K562 (cell line): ENCODE results near the gene TBL1XR1. TPM values are rescaled to one million over a fixed set of nuclear protein-coding genes. Genes with fewer than 3 reads are reported as not detected.

ENCODE experiments used
- ATAC-seq: fragments of 200-7000 bp; cut with Tn5 transposase; 3 replicates; pipeline ENCODE4 v1.9.1; 2020; ENCODE audit warnings: moderate library complexity
- BruUV-seq: library from RNA; stranded (reverse); fragments of 400-500 nt; replicated peaks from 2 replicates; lab custom pipeline; 2021; lab: Mats Ljungman, UMichigan
- CTCF ChIA-PET: fragments of 300-600 bp; formaldehyde crosslinking; extraction: SDS; loops from one replicate; lab custom pipeline; 2021; ENCODE audit warnings: low intra/inter-chr PET ratio; lab: Yijun Ruan, JAX
- POLR2A ChIA-PET: fragments of 300-600, 350-650 bp; sonication (Branson Sonifier 250); formaldehyde crosslinking; extraction: SDS; loops from one replicate; lab custom pipeline; 2021; ENCODE audit warnings: antibody characterized with exemption, inconsistent platforms; lab: Yijun Ruan, JAX
- DNase-seq, 4 experiments: peaks; one replicate each; pipeline versions ENCODE4 v3.0.0 to v3.0.0-alpha.2; 2011 to 2018; ENCODE audit warnings: low spot score in 3 of 4, mixed read lengths in 3 of 4; ENCODE audit errors: extremely low read depth in 1 of 4
- FAIRE-seq: peaks from 2 replicates; lab custom pipeline; 2011; peaks lifted over from hg19 to GRCh38; lab: Jason Lieb, UNC
- H2AFZ ChIP-seq: 2 replicates; pipeline ENCODE4 v1.6.0; 2011; ENCODE audit warnings: low read depth, low read length, control low read depth, inconsistent platforms
- H3K27ac ChIP-seq: fragments of 200-600 bp; 3 replicates; pipeline ENCODE4 v1.8.0; 2011; ENCODE audit warnings: low read depth, mild to moderate bottlenecking, control low read depth, inconsistent platforms, low read length, moderate library complexity, mixed read lengths; ENCODE audit errors: extremely low read depth
- H3K27me3 ChIP-seq, 2 experiments: fragments of 300-600 bp in 1 of 2; 2 replicates in 1 of 2; 3 replicates in 1 of 2; pipeline versions ENCODE4 v1.6.0 to v1.8.0; 2011; ENCODE audit warnings: inconsistent platforms in 2 of 2, low read length in 2 of 2, mild to moderate bottlenecking in 1 of 2, mixed read lengths in 1 of 2, moderate library complexity in 1 of 2; ENCODE audit not compliant: control insufficient read depth in 2 of 2, insufficient read depth in 2 of 2
- H3K36me3 ChIP-seq: fragments of 300-600 bp; 3 replicates; pipeline ENCODE4 v1.8.0; 2011; ENCODE audit warnings: mild to moderate bottlenecking, low read length, inconsistent platforms; ENCODE audit not compliant: control insufficient read depth, insufficient read depth
- H3K4me1 ChIP-seq, 2 experiments: fragments of 200-600 bp in 1 of 2; replicated peaks in 1 of 2; 2 replicates in 1 of 2; 3 replicates in 1 of 2; pipeline versions ENCODE4 v1.5.1 to v1.8.0; 2011; ENCODE audit warnings: inconsistent platforms in 2 of 2, low read length in 2 of 2, mild to moderate bottlenecking in 1 of 2, mixed read lengths in 1 of 2, moderate library complexity in 1 of 2; ENCODE audit not compliant: control insufficient read depth in 2 of 2, insufficient read depth in 2 of 2
- H3K4me2 ChIP-seq: 2 replicates; pipeline ENCODE4 v1.6.1; 2011; ENCODE audit warnings: low read length, control low read depth, inconsistent platforms, mixed read lengths; ENCODE audit not compliant: insufficient read depth
- H3K4me3 ChIP-seq: fragments of 200-600 bp; sonication (generic), shearing (Covaris generic); 2 replicates; pipeline ENCODE4 v1.5.1; 2016; ENCODE audit warnings: control low read depth, inconsistent platforms
- H3K79me2 ChIP-seq: fragments of 200-600 bp; 3 replicates; pipeline ENCODE4 v1.8.0; 2011; ENCODE audit warnings: low read length, inconsistent platforms; ENCODE audit not compliant: control insufficient read depth, insufficient read depth
- H3K9ac ChIP-seq, 2 experiments: 2 replicates each; pipeline versions ENCODE4 v1.6.0 to v1.6.1; 2011; ENCODE audit warnings: low read depth in 2 of 2, low read length in 2 of 2, control low read depth in 1 of 2, inconsistent platforms in 1 of 2, mild to moderate bottlenecking in 1 of 2, mixed read lengths in 1 of 2; ENCODE audit not compliant: insufficient read depth in 1 of 2
- H3K9me1 ChIP-seq: one replicate; pipeline ENCODE4 v1.6.0; 2011; ENCODE audit warnings: inconsistent platforms, mild to moderate bottlenecking, low read length, moderate library complexity; ENCODE audit not compliant: control insufficient read depth, insufficient read depth
- H3K9me3 ChIP-seq: replicated peaks from 2 replicates; pipeline ENCODE4 v1.5.1; 2011; ENCODE audit warnings: low read depth, low read length, inconsistent platforms; ENCODE audit not compliant: control insufficient read depth, insufficient read depth
- H4K20me1 ChIP-seq: replicated peaks from 2 replicates; pipeline ENCODE4 v1.6.1; 2011; ENCODE audit warnings: low read length, inconsistent platforms, mixed read lengths; ENCODE audit not compliant: control insufficient read depth, insufficient read depth
- E2F4 ChIP-seq: sonication (generic); formaldehyde crosslinking; IDR thresholded peaks from 2 replicates; pipeline ENCODE4 v1.8.0; 2022; ENCODE audit warnings: mild to moderate bottlenecking, low read depth, missing genetic modification reagents
- FIP1L1 ChIP-seq: fragments of 200-400 bp; formaldehyde crosslinking; IDR thresholded peaks from 2 replicates; pipeline ENCODE4 v1.6.1; 2018; ENCODE audit warnings: mild to moderate bottlenecking, low read depth, low read length; ENCODE audit not compliant: poor library complexity, severe bottlenecking
- HDAC8 ChIP-seq: fragments of 450-650 bp; IDR thresholded peaks from 2 replicates; pipeline ENCODE4 v1.6.1; 2016; ENCODE audit warnings: mild to moderate bottlenecking, missing genetic modification characterization, moderate library complexity, missing compliant biosample characterization
- HSF4 ChIP-seq: fragments of 250-450 bp; sonication (Bioruptor Pico); IDR thresholded peaks from 2 replicates; pipeline ENCODE4 v2.1.2; 2022; ENCODE audit warnings: mild to moderate bottlenecking, moderate library complexity, borderline replicate concordance
- PKNOX1 ChIP-seq: fragments of 450-650 bp; IDR thresholded peaks from 2 replicates; pipeline ENCODE4 v1.6.1; 2016
- PML ChIP-seq: IDR thresholded peaks from 2 replicates; pipeline ENCODE4 v1.6.1; 2012; ENCODE audit warnings: low read length, inconsistent platforms
- PTBP1 ChIP-seq: fragments of 200-400 bp; formaldehyde crosslinking; IDR thresholded peaks from 2 replicates; pipeline ENCODE4 v1.6.1; 2017; ENCODE audit warnings: low read depth, low read length
- RAD21 ChIP-seq, 2 experiments: fragments of 250-450 bp in 1 of 2; fragments of 450-650 bp in 1 of 2; sonication (Bioruptor Pico) in 1 of 2; formaldehyde crosslinking in 1 of 2; IDR thresholded peaks in 1 of 2; conservative IDR thresholded peaks in 1 of 2; 2 replicates each; pipeline versions ENCODE4 v1.4.0 to v1.8.0; 2020 to 2022; ENCODE audit warnings: mild to moderate bottlenecking in 2 of 2, moderate library complexity in 1 of 2
- RNF2 ChIP-seq: sonication (generic); IDR thresholded peaks from 2 replicates; pipeline ENCODE4 v1.6.1; 2016
- SMARCC2 ChIP-seq: fragments of 450-650 bp; IDR thresholded peaks from 2 replicates; pipeline ENCODE4 v1.6.1; 2017; ENCODE audit warnings: antibody characterized with exemption, moderate library complexity, mild to moderate bottlenecking, low read depth
- TRIM25 ChIP-seq: fragments of 450-650 bp; IDR thresholded peaks from 2 replicates; pipeline ENCODE4 v1.7.0; 2016; ENCODE audit warnings: borderline replicate concordance
- ZNF354B ChIP-seq: fragments of 250-450 bp; sonication (Bioruptor Pico); IDR thresholded peaks from 2 replicates; pipeline ENCODE4 v1.4.0; 2020
- ZNF740 ChIP-seq, 3 experiments: fragments of 200-800 bp in 1 of 3; sonication (Bioruptor generic) in 1 of 3; sonication (generic) in 1 of 3; formaldehyde crosslinking in 1 of 3; IDR thresholded peaks; 2 replicates each; pipeline versions ENCODE4 v1.6.1 to v1.8.0; 2016 to 2022; ENCODE audit warnings: mild to moderate bottlenecking in 2 of 3, missing compliant biosample characterization in 2 of 3, missing genetic modification characterization in 2 of 3, missing genetic modification reagents in 1 of 3
- ZSCAN32 ChIP-seq: fragments of 450-650 bp; formaldehyde crosslinking; IDR thresholded peaks from 2 replicates; pipeline ENCODE4 v1.4.0; 2020; ENCODE audit warnings: mild to moderate bottlenecking, moderate library complexity
- ZZZ3 ChIP-seq: fragments of 450-650 bp; IDR thresholded peaks from 2 replicates; pipeline ENCODE4 v1.6.1; 2016; ENCODE audit warnings: antibody characterized with exemption, mild to moderate bottlenecking, moderate library complexity
- WGBS: fragments of 100-300 bp; shearing (Covaris generic); methylation state at CpG from one replicate; pipeline ENCODE4 v1.1.6; 2016; ENCODE audit warnings: low coverage, mixed read lengths; ENCODE audit not compliant: insufficient coverage; ENCODE audit errors: missing lambda C conversion rate; 5-methylcytosine and 5-hydroxymethylcytosine counted together
- in situ Hi-C: fragments of 300-500 bp; cut with MboI; formaldehyde crosslinking; loops from 4 replicates; pipeline ENCODE4 v1.15.0; 2018; ENCODE audit warnings: inconsistent platforms, mixed read lengths
- intact Hi-C: fragments of 100-400 bp; cut with micrococcal nuclease; formaldehyde crosslinking; loops from 2 replicates; pipeline ENCODE4 v1.14.2; 2022
- polyA plus RNA-seq, 8 experiments: library from polyadenylated mRNA; depleted of rRNA in 4 of 8; stranded (reverse) in 5 of 8; unstranded in 3 of 8; fragments of >200 nt; fragmentation: Nextera tagmentation in 2 of 8; fragmentation: Illumina TruSeq in 1 of 8; extraction: Ambion mirVana in 2 of 8; extraction: Trizol in 1 of 8; gene quantifications; 2 replicates each; pipeline versions ENCODE4 v1.2.1 to v1.2.3, GENCODE V29; 2011 to 2014; ENCODE audit warnings: inconsistent platforms in 1 of 8, missing spikeins in 1 of 8
- total RNA-seq, 7 experiments: library from RNA; depleted of rRNA in 6 of 7; stranded (reverse); fragments of >200 nt in 6 of 7; fragmentation: Illumina TruSeq in 2 of 7; extraction: Trizol in 2 of 7; gene quantifications; 2 replicates each; pipeline versions ENCODE4 v1.2.1 to v1.2.3, GENCODE V29; 2011 to 2021; ENCODE audit warnings: low replicate concordance in 1 of 7

The TBL1XR1 gene
- total and polyA plus RNA-seq, 9 of the 15 experiments (the other 6 are each of a cell fraction or from before 2014, with no cell fraction given) = 19.6 to 171 (median 83.3) TPM

- Histone ChIP-seq H3K27me3 (no peaks in the 10 kb centered on the region), H3K4me3 (no peak overlapping the region), H3K79me2 (peaks cover 99% of the 10 kb centered on the region), H3K36me3 (peaks cover 5% of the 10 kb centered on the region; the same call in 2 of the 3 replicates), H4K20me1 (peaks cover 12% of the 10 kb centered on the region), H2AFZ (no peak overlapping the region), H3K27ac (no peak overlapping the region; the same call in 2 of the 3 replicates), H3K4me2 (no peak overlapping the region), H3K4me1 (peaks cover 25 to 28% of the 10 kb centered on the region in 2 experiments; a peak in 4 of 5 replicates), H3K9me3 (no peaks in the 10 kb centered on the region), H3K9me1 (peaks cover 4% of the 10 kb centered on the region), H3K9ac (no peak overlapping the region)
- FAIRE-seq = no peak
- no peak for DNase-seq
- intact Hi-C loops = loop anchor here (5.0 kb wide), 1 partner anchor 208 kb away; no protein-coding TSS in a partner anchor
- no TSS peak for BruUV-seq
- in situ Hi-C loops = no loop called here
- no peak for ATAC-seq
- 97% methylated on average over 3 of the region's 3 CpGs for WGBS
- POLR2A ChIA-PET = interaction anchor here (1.1 kb wide), 1 partner anchor 46 kb away, joined by 5 read pairs; no protein-coding TSS in a partner anchor
- CTCF ChIA-PET = no interaction called here
- TF ChIP-seq PKNOX1 (no peak), E2F4 (CRISPR knock-in tag) (no peak), RNF2 (no peak), HSF4 (CRISPR knock-in tag) (no peak), HDAC8 (tag) (no peak), PTBP1 (no peak), ZSCAN32 (CRISPR knock-in tag) (no peak), ZNF354B (CRISPR knock-in tag) (no peak), ZZZ3 (no peak), RAD21 (CRISPR knock-in tag; conservative IDR thresholded peaks at IDR 0.05 in 1 of 2, IDR thresholded peaks at IDR 0.05 in 1 of 2) (no peak), PML (no peak), ZNF740 (CRISPR knock-in tag; IDR thresholded peaks at IDR 0.05) (no peak), ZNF740 (tag; IDR thresholded peaks at IDR 0.05) (no peak), FIP1L1 (no peak), SMARCC2 (no peak), TRIM25 (no peak)
These were observed 48.2 kb downstream of the TBL1XR1 start for GRCh38 chr3:177149106-177149505.
